B cell (primary cell): ENCODE results near the gene RFT1. TPM values are rescaled to one million over a fixed set of nuclear protein-coding genes. Genes with fewer than 3 reads are reported as not detected.

ENCODE experiments used
- ATAC-seq: fragments of 200-7000 bp; cut with Tn5 transposase; one replicate; pipeline ENCODE4 v1.10.0; 2021; ENCODE audit warnings: low read depth, mild to moderate bottlenecking, moderate number of reproducible peaks, moderate library complexity
- CTCF ChIA-PET: fragments of 350-600 bp; sonication (Branson Sonifier 250); formaldehyde crosslinking; loops from one replicate; lab custom pipeline; 2021; ENCODE audit warnings: antibody characterized with exemption, inconsistent platforms; lab: Charles Lee
- POLR2A ChIA-PET: fragments of 350-600 bp; sonication (Branson Sonifier 250); formaldehyde crosslinking; loops from one replicate; lab custom pipeline; 2021; ENCODE audit warnings: antibody characterized with exemption; lab: Charles Lee
- DNase-seq: peaks from one replicate; pipeline ENCODE4 v3.0.0; 2013
- H2AFZ ChIP-seq: 2 replicates; pipeline ENCODE4 v1.6.1; 2012; ENCODE audit warnings: mild to moderate bottlenecking, low read depth, low read length; ENCODE audit not compliant: insufficient read depth, poor library complexity, severe bottlenecking
- H3K27ac ChIP-seq, 2 donors: 1 replicate in 1 of 2; 2 replicates in 1 of 2; pipeline ENCODE4 v1.5.1; 2012 to 2013; ENCODE audit warnings: low read length in 2 of 2, mild to moderate bottlenecking in 2 of 2, moderate library complexity in 1 of 2
- H3K27me3 ChIP-seq, 4 experiments: fragments of 200-600 bp in 1 of 4; sonication (generic) in 1 of 4; replicated peaks in 1 of 4; 1 replicate in 2 of 4; 2 replicates in 2 of 4; pipeline versions ENCODE4 v1.6.1 to v1.7.0; 2013 to 2016; ENCODE audit warnings: low read length in 3 of 4, mild to moderate bottlenecking in 2 of 4, mixed read lengths in 1 of 4, moderate library complexity in 1 of 4; ENCODE audit not compliant: insufficient read depth in 4 of 4, control insufficient read depth in 3 of 4; ENCODE audit errors: control extremely low read depth in 1 of 4
- H3K36me3 ChIP-seq, 2 experiments: replicated peaks in 1 of 2; 1 replicate in 1 of 2; 2 replicates in 1 of 2; pipeline versions ENCODE4 v1.6.1 to v1.7.1; 2013; ENCODE audit warnings: low read length in 1 of 2; ENCODE audit not compliant: insufficient read depth in 2 of 2, control insufficient read depth in 1 of 2; ENCODE audit errors: control extremely low read depth in 1 of 2, extremely low read depth in 1 of 2
- H3K4me1 ChIP-seq, 2 donors: fragments of 200-600 bp in 1 of 2; sonication (generic) in 1 of 2; 1 replicate in 1 of 2; 2 replicates in 1 of 2; pipeline versions ENCODE4 v1.5.1 to v1.6.1; 2013 to 2017; ENCODE audit warnings: low read length in 2 of 2; ENCODE audit not compliant: control insufficient read depth in 2 of 2, insufficient read depth in 2 of 2
- H3K4me2 ChIP-seq: replicated peaks from 2 replicates; pipeline ENCODE3; 2012; ENCODE audit warnings: mild to moderate bottlenecking, low read depth, low read length; ENCODE audit not compliant: poor library complexity, severe bottlenecking
- H3K4me3 ChIP-seq, 5 experiments: fragments of 200-600 bp in 1 of 5; sonication (generic) in 1 of 5; 1 replicate in 3 of 5; 2 replicates in 2 of 5; pipeline versions ENCODE4 v1.5.1 to v1.7.0; 2011 to 2016; ENCODE audit warnings: low read length in 4 of 5, mild to moderate bottlenecking in 4 of 5, low read depth in 2 of 5, control low read depth in 1 of 5, moderate library complexity in 1 of 5; ENCODE audit not compliant: insufficient read depth in 1 of 5; ENCODE audit errors: control extremely low read depth in 1 of 5, extremely low read depth in 1 of 5
- H3K79me2 ChIP-seq: fragments of 200-600 bp; sonication (generic); one replicate; pipeline ENCODE4 v1.6.0; 2016; ENCODE audit warnings: low read length; ENCODE audit not compliant: control insufficient read depth, insufficient read depth
- H3K9ac ChIP-seq: fragments of 200-600 bp; sonication (generic); 2 replicates; pipeline ENCODE4 v1.6.1; 2017; ENCODE audit warnings: mild to moderate bottlenecking, low read length, moderate library complexity
- H3K9me3 ChIP-seq, 3 donors: one replicate each; pipeline versions ENCODE4 v1.6.1 to v1.7.1; 2013; ENCODE audit warnings: low read length in 2 of 3; ENCODE audit not compliant: control insufficient read depth in 2 of 3, insufficient read depth in 1 of 3; ENCODE audit errors: control extremely low read depth in 1 of 3
- H4K20me1 ChIP-seq: 2 replicates; pipeline ENCODE4 v1.6.0; 2012; ENCODE audit warnings: mild to moderate bottlenecking, low read length; ENCODE audit not compliant: insufficient read depth, control insufficient read depth, poor library complexity, severe bottlenecking
- H3K27ac Mint-ChIP-seq: one replicate; pipeline ENCODE4 v1.8.0; 2021; ENCODE audit warnings: mixed read lengths
- H3K27me3 Mint-ChIP-seq: one replicate; pipeline ENCODE4 v1.8.0; 2021; ENCODE audit warnings: mixed read lengths
- H3K4me1 Mint-ChIP-seq: one replicate; pipeline ENCODE4 v1.8.0; 2021; ENCODE audit warnings: mixed read lengths
- H3K4me3 Mint-ChIP-seq: one replicate; pipeline ENCODE4 v1.8.0; 2021; ENCODE audit warnings: mixed read lengths
- H3K9me3 Mint-ChIP-seq: one replicate; pipeline ENCODE4 v1.8.0; 2022; ENCODE audit warnings: mixed read lengths; ENCODE audit not compliant: insufficient read depth
- EZH2 ChIP-seq: IDR thresholded peaks from 2 replicates; pipeline ENCODE4 v1.6.1; 2012; ENCODE audit warnings: borderline replicate concordance, low read depth, mild to moderate bottlenecking, moderate library complexity, low read length; ENCODE audit not compliant: insufficient read depth, poor library complexity, severe bottlenecking
- WGBS: methylation state at CpG from one replicate; pipeline ENCODE4 v1.1.5; 2013; ENCODE audit warnings: missing lambda C conversion rate; ENCODE audit not compliant: insufficient coverage; 5-methylcytosine and 5-hydroxymethylcytosine counted together
- intact Hi-C: fragments of 100-400 bp; cut with micrococcal nuclease; formaldehyde crosslinking; loops from one replicate; pipeline ENCODE4 v1.10.0; 2022
- polyA plus RNA-seq: library from polyadenylated mRNA; depleted of rRNA; stranded (reverse); fragments of >200 nt; gene quantifications from 2 replicates; pipeline ENCODE4 v1.2.3, GENCODE V29; 2012
- total RNA-seq, 2 donors: library from RNA; stranded (reverse); fragments of 120-200 nt in 1 of 2; gene quantifications; 1 replicate in 1 of 2; 2 replicates in 1 of 2; pipeline versions ENCODE4 v1.2.3 to v1.2.4, GENCODE V29; 2013 to 2022
- TF ChIP-seq, protein P1 (sequence below): fragments of 200-600 bp; IDR thresholded peaks from one replicate; pipeline ENCODE4 v1.8.0; 2022; ENCODE audit warnings: antibody characterized with exemption, mild to moderate bottlenecking

Gene RFT1
- total and polyA plus RNA-seq, 2 donors (not counting 1 experiment from before 2014, with no cell fraction given): 12.1 to 28.9 TPM

- Histone ChIP-seq H4K20me1 (no peaks in the 10 kb centered on the region), H3K4me1 (peaks cover 11 to 17% of the 10 kb centered on the region in 2 donors), H3K9me3 (no peaks in the 10 kb centered on the region), H2AFZ (peak overlapping the region; percentile 20), H3K4me3 (no peak overlapping the region), H3K27ac (no peak overlapping the region), H3K36me3 (no peaks in the 10 kb centered on the region), H3K27me3 (no peaks in the 10 kb centered on the region), H3K4me2 (no peak overlapping the region), H3K9ac (no peak overlapping the region), H3K79me2 (peaks cover 28% of the 10 kb centered on the region)
- ChIA-PET POLR2A (interaction anchor here (1.1 to 5.9 kb wide), 3 partner anchors 26 to 61 kb away, joined by 3 to 22 read pairs (median 12); partner anchors contain the start of gene PRKCD), CTCF (interaction anchor here (0.6 to 8.0 kb wide), 22 partner anchors 9 to 120 kb away, joined by 3 to 318 read pairs (median 5); partner anchors contain the start of gene PRKCD)
- ATAC-seq (peak; percentile 59), DNase-seq (peak; percentile 80)
- Mint-ChIP-seq H3K27ac (peak overlapping the region; percentile 63), H3K4me3 (no peak overlapping the region), H3K4me1 (peaks cover 19% of the 10 kb centered on the region), H3K9me3 (no peaks in the 10 kb centered on the region), H3K27me3 (no peaks in the 10 kb centered on the region)
- intact Hi-C loops: loop anchor here (1.0 to 5.0 kb wide), 4 partner anchors 20 to 447 kb away; partner anchors contain the start of genes GNL3 and PBRM1
- 39% methylated on average over 6 of the region's 6 CpGs for WGBS
- TF ChIP-seq, protein P1, sequence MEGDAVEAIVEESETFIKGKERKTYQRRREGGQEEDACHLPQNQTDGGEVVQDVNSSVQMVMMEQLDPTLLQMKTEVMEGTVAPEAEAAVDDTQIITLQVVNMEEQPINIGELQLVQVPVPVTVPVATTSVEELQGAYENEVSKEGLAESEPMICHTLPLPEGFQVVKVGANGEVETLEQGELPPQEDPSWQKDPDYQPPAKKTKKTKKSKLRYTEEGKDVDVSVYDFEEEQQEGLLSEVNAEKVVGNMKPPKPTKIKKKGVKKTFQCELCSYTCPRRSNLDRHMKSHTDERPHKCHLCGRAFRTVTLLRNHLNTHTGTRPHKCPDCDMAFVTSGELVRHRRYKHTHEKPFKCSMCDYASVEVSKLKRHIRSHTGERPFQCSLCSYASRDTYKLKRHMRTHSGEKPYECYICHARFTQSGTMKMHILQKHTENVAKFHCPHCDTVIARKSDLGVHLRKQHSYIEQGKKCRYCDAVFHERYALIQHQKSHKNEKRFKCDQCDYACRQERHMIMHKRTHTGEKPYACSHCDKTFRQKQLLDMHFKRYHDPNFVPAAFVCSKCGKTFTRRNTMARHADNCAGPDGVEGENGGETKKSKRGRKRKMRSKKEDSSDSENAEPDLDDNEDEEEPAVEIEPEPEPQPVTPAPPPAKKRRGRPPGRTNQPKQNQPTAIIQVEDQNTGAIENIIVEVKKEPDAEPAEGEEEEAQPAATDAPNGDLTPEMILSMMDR: peak; percentile 86
- TF ChIP-seq EZH2: no peak
These were observed 4.5 kb upstream of the RFT1 start for GRCh38 chr3:53134631-53135232.

GRCh38 chr3:53132347-53132746 lies 2.1 kb upstream of the RFT1 start:
- DNase-seq (no peak), ATAC-seq (no peak)
- ChIA-PET POLR2A (interaction anchor here (0.7 to 5.9 kb wide), 2 partner anchors 28 to 126 kb away, joined by 3 to 22 read pairs; partner anchors contain the start of gene PRKCD), CTCF (interaction anchor here (1.3 to 8.0 kb wide), 8 partner anchors 11 to 67 kb away, joined by 4 to 318 read pairs (median 35); partner anchors contain the start of gene PRKCD)
- no peak for TF ChIP-seq EZH2
- TF ChIP-seq, protein P1: no peak
- Histone ChIP-seq H3K27me3 (no peaks in the 10 kb centered on the region), H3K36me3 (no peaks in the 10 kb centered on the region), H3K79me2 (peaks cover 39% of the 10 kb centered on the region), H3K27ac (peak overlapping the region in 1 of 2 donors; percentile 97), H2AFZ (no peak overlapping the region), H3K9ac (no peak overlapping the region), H3K4me1 (peaks cover 22 to 23% of the 10 kb centered on the region in 2 donors), H3K4me3 (no peak overlapping the region), H3K9me3 (no peaks in the 10 kb centered on the region), H4K20me1 (no peaks in the 10 kb centered on the region), H3K4me2 (no peak overlapping the region)
- H3K9me3 Mint-ChIP-seq: no peaks in the 10 kb centered on the region
- intact Hi-C loops: loop anchor here (5.0 kb wide), 1 partner anchor 445 kb away; the partner anchor contains the start of genes GNL3 and PBRM1
- H3K4me1 Mint-ChIP-seq: peaks cover 27% of the 10 kb centered on the region
- H3K27ac Mint-ChIP-seq: peak overlapping the region; percentile 63
- no peak overlapping the region for H3K4me3 Mint-ChIP-seq
- no peaks in the 10 kb centered on the region for H3K27me3 Mint-ChIP-seq
- 89% methylated on average over 4 of the region's 5 CpGs for WGBS
